HG02840 (cell line): ENCODE data around the gene ACTRT2.

Source experiments
- ATAC-seq: cut with Tn5 transposase; IDR thresholded peaks from one replicate; pipeline ENCODE4 v1.9.1; 2021; ENCODE audit warnings: mild to moderate bottlenecking, moderate library complexity, moderate number of reproducible peaks; ENCODE audit not compliant: unreplicated experiment, low FRiP score

The ACTRT2 gene

DNA sequence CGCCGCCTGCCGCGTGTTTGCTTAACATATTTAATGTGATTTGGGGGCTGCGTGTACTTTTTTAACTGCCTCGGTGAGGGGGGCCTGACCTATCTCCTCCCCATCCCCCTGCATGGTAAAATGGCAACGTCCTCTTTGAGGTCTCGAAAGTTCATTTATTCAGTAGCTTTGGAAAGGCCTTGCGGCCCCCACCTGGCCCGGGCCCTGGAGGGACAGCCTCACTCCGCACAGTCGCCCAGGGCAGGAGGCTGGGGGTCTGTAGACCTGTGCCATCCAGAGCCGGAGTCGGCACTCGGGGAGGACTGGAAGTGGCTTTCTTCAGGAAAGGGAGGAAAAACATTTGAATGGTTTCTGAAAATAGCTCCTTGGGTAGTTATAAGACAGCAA, 38.0 kb upstream of the ACTRT2 start:
- ATAC-seq = no peak

DNA sequence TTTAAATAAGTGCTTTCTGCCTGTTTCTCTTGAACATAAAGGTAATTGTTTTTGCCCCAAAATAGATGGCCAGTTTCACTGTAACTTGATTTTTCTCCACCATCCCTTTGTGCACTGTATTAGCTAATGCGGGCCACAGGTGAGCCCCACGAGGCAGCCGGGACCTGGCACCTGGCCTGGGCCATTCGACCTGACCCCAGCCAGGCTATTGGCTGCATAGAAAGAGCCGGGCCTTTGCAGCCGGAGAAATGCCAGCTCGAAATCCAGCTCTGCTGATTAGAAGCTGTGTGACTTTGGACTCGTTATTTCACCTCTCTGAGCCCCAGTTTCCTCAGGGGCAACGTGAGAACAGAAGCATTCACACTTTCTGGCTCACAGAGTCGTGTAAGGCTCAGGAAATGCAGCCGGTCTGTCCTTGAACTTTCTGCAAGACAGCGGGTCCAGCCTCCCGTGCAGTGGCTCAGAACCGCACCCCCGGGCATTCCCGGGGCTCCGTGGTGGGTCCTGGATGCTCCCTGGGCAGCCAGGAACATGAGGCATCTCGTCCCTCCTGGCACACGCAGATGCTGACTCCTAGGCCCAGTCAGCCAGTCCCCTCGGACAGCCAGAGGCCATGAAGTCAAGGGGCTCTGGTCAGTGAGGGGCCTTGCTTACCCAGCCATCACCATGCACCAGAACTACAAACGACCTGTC, 37.4 kb upstream of the ACTRT2 start:
- ATAC-seq = no peak

DNA sequence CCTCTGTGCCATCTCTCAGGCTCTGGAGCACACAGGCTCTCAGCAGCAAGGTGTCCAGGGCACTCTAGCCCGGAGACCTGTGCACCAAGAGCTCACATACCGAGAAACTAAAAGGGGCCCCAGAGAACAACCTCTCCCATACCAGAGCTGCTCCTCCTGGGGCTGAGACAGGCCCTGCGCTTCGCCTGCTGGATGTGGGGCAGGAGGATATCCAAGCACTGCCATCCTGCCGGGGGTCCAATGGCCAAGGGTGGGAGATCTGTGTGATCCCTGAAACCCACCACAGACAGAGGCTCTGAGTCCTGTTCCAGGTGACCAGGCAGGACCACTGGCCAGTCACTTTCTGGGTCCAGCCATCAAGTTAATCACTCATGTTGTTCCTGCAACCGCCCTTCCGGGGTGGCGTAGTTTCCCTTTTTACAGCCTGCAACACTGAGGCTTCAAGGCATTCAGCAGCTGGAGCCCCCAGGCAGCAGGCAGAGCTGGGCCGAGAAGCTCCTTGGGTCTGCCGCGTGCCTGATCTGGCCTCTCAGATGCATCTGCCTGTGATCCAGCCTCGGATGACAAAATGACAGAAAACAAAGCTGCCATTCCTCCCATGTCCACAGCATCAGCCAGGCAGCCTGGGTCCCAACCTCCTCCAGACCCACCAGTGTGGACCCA, 36.7 kb upstream of the ACTRT2 start:
- no peak for ATAC-seq

DNA sequence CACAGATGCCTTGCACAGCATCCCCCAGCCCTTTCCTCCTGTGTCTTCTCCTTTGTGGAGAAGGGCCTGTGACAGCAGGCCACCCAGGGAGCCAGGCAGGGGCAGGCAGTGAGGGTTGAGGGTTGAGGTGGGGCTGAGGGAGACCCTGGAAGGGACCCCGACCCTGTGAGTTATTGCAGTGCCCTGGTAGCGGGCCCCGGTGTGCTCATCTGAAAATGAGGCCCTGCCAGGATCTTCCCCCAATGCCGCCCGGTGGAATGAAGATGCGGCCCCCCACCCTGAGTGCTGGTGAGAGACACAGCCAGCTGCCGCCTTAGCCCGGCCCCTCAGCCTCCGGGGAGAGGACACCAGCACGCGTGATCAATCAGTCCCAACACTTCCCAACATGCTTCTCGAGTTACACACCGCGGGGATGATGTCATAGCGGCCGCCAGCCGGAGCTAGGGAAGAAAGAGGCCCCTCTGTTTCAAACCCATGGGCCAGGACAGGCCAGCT, 36.2 kb upstream of the ACTRT2 start:
- no peak for ATAC-seq

DNA sequence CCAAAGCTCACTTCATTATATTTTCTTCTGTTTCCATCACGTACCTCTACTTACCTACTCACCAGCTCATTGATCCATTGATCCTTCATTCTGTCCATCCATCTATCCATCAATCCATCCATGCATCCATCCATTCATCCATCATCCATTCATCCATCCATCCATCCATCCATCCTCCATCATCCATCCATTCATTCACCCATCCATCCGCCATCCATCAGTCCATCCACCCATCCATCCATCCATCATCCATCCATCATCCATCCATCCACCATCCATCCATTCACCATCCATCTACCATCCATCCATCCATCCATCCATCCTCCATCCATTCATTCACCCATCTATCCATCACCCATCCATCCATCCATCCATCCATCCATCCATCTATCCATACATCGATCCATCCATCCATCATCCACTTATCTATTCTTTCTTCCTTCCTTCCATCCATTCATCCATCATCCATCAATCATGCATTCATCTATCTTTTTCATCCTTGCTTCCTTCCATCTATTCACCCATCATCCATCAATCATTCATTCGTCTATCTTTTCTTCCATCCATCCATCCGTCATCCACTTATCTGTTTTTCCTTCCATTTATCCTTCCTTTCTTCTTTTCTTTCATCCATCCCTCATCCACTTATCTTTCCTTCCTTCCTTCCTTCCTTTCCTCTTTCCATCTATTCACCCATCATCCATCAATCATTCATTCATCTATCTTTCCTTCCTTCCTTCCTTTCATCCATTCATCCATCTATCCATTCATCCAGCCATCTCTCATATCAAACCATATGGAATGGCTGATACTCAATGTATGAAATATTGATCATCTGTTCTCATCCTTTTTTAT, 35.3 kb upstream of the ACTRT2 start:
- ATAC-seq = no peak

DNA sequence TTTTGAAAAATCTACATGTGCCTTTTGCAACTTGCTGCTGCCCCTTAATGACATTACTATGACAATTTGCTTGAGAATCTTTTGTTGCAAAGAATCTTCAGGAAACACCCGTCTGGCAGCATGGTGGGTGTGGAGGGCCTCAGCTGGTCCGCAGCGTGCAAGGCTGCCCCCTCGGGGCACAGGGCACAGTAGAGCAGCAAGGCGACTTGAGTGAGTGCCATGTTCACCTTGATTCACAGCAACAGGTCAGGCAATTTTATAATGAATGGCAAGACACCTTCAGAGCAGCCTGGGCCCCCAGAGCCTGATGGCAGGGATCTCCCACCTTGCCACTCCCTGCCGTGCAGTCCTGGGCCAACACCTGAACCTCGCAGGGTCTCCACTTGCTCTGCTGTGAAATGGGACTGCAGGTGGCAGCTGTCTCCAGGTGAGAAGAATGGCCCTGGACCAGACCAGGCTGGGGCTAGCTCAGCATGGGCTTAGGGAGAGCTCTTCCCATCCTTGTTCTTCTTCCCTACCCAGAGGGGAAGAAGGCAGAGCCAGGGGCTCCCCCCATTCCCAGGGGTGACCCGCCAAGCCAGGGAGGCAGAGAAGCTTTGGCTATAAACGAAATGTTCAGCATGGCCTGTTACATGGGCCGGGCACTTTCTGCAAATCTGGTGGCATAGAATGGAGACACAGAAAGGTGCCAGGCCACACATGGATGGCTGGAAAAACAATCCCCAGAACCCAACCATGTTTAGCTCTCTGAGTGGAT, 34.5 kb upstream of the ACTRT2 start:
- ATAC-seq = no peak

DNA sequence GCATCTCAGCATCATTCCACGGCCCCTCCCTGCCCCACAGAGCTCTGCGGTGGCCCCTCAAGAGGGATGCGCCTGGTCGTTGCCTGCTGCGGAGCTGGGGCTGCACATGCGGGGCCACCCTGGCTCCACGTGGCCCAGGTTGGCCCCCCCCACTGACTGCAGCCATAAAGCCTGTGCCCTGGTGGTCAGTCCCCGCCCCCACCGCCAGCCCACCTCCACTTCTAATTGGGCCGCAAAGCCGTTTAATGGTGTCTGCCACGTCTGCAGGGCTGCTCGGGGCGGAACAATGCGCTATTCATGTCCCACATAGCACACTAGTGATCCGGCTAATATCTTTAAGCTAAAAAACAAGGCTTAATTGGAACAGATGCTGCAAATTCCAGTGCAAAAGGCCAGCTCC, 33.5 kb upstream of the ACTRT2 start:
- no peak for ATAC-seq

DNA sequence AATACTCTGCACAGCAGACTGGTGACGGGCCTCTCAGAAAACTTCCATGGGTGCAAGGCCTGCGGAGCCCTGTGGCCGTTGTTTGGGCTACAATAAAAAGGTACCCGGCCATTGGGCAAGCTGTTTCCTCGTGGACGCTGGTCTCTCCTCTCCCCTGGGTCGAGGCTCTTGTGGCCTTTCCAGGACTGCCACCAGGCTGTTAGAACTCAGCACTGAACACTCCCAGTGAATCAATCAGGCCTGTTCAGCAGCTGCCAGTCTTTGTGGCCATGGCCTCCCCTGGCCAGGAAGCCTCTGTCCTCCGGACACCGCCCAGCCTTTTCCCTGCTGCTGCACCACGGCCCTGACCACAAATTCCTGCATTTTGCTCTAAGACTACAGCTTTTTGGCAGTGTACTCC, 33.0 kb upstream of the ACTRT2 start:
- ATAC-seq = no peak

DNA sequence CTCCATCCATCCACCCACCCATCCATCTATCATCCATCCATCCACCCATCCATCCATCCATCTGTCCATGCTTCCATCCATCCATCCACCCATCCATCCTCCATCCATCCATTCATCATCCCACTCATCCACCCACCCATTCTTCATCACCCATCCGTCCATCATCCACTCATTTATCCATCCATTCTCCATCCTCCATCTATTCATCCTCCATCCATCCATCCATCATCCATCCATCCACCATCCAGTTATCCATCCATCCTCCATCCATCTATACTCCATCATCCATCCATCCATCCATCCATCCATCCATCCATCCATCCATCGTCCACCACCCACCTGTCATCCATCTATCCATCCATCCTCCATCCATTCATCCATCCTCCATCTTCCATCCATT, 32.1 kb upstream of the ACTRT2 start:
- ATAC-seq = no peak

DNA sequence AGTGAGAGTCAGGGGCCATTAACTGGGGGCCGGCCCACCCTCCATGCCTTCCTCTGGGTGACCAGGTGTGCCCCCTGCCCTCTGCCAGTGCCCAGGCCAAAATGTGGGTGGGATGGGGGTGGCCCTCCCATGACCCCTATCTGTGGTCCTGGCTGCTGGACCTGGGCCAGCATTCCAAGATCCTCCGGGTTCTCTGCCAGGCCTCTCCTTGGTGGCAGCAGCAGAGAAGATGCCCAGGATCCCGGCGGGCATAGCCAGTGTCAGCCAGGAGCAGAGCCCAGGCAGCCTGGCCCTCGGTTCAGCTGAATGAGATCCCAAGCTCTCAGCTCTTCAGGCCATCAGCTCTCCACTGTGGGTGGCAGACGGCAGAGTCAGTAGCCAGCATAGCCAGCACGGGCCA, 31.3 kb upstream of the ACTRT2 start:
- no peak for ATAC-seq

DNA sequence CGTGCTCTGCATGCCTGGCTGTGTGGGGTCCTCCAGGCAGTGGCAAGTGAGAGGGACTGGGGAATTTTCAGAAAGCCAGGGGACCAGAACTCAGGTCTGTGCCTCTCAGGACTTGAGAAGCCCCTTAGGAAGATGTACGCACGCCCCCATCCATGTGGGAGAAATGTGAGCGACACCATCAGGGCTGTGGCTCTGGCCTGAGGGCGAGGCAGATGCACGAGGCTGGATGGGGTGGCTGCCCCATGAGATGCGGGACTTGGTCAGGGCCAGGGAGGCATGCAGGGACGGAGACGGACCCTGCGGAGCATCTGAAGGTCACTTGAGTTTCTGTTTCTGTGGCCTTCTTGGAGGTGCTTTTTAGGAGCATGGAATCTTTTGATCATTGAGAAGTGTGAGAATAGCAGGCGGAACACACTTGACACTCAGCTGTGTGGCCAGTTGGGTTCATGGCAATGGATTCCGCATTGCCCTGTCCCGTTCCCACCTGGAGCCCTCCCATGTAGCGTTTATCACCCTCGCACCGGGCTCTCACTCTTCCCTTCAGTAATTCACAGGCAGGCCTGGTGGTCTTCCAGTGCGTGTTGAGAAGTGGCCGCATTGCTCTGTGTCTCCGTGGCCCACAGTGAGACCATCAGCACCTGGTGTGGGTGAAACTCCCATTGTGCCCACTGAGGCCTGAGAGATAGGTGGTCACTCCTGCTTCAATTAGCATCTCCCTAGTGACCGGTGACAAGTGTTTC, 30.7 kb upstream of the ACTRT2 start:
- no peak for ATAC-seq

DNA sequence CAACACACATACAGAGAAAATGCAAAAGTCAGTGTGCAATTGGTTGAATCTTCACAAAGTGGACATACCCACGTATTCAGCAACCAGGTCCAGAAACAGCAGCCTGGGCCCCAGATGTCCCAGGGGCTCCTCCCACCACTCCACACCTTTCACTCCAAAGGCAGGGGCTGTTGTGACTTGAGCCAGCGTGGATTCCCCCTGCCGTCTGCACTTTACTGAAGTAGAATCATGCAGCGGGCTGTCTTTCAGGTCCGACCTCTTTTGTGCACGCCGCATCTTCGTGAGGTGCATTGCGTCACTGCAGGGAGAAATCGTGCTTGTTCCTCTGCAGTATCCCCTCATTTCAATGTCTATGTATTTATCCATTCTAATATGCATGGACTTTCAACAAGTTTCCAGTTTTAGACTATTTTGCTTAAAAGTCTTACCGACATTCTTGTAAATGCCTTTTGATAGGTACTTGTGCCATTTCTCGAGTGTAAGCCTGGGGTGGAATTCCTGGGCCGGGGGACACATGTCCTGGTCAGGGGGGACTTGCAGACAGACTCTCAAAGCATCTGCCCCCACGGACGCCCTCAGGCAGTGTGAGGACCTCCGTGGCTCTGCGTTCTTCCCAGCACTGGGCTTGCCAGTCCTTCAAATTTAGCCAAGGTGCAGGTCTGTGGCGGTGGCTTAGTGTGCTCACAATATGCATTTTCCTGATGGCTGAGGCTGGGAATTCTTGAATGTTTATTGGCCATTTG, 29.3 kb upstream of the ACTRT2 start:
- no peak for ATAC-seq

DNA sequence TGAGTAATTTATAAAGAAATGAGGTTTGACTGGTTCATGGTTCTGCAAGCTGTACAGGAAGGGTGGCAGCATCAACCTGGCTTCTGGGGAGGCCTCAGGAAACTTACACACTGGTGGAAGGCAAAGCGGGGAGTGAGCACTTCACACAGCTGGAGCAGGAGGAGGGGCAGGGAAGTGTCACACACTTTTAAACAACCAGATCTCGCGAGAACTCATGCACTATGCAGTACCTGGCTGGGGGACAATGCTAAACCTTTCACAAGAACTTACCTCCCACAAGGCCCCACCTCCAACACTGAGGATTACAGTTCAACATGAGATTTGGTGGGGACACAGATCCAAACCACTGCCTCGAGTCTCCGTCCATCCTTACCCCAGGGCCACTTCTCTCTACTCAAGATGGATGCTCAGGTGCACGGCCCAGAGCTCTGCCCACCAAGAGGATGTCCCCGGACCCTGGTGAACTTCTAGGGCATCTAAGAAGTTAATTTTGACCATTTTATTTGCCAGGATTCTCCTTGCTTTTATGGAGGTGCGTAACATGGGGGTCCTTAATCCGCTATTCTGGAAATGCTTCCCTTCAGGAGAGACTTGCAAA, 22.7 kb upstream of the ACTRT2 start:
- ATAC-seq = no peak

DNA sequence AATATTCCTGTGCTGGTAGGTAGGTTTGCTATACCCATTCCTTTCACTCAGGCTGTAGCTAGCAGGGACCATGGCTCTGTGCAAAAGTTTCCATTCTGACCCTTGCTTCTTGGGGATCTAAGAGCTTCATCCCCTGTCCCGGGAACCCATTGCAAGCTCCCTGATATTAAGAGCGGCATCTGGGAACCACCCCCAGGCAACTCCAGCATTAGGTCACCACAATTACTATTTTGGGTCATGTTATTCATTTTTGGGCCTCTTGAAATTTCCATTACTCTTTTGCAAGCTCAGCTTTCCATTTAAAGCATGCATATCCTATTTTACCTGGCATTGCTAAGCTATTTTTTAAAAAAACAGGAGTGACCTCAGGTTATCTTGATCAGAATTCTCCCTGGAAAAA, 22.1 kb upstream of the ACTRT2 start:
- no peak for ATAC-seq

DNA sequence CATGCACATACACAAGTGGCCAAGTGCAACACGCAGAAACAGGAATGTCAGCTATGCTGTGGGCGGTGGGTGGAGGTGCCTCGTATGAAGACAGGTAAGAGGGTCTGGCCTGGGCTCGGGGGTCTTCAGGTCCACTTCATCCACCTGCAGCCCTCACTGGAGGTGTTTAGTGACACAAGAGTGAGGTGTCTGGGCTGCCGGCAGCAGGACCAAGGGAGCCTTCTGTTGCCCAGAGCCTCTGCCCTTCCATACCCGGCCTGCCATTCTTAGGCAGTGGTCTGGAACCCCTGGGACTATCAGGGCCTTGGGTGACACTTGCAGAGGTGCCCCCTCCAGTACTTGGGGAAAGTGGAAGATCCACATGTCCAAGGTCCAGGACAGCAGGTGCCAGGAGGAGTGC, 21.7 kb upstream of the ACTRT2 start:
- no peak for ATAC-seq

DNA sequence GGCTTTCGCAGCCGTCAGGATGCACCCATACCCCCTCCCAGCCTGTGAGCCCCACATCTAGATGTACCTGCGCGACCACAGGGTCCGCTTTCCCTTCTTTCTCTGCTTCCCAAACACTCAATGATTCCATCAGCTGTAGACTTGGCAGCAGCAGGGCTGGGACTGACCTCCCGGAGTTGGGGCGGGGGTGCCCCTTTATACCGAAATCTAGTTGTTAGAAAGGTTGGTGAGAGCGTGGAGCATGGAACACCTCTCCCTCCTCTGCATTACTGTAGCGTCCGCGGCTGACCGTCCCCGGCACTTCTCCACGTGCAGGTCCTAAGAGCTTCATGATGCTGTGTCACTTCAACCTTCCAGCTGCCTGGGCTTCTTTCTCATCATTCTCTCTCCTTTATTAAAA, 21.1 kb upstream of the ACTRT2 start:
- ATAC-seq = no peak

DNA sequence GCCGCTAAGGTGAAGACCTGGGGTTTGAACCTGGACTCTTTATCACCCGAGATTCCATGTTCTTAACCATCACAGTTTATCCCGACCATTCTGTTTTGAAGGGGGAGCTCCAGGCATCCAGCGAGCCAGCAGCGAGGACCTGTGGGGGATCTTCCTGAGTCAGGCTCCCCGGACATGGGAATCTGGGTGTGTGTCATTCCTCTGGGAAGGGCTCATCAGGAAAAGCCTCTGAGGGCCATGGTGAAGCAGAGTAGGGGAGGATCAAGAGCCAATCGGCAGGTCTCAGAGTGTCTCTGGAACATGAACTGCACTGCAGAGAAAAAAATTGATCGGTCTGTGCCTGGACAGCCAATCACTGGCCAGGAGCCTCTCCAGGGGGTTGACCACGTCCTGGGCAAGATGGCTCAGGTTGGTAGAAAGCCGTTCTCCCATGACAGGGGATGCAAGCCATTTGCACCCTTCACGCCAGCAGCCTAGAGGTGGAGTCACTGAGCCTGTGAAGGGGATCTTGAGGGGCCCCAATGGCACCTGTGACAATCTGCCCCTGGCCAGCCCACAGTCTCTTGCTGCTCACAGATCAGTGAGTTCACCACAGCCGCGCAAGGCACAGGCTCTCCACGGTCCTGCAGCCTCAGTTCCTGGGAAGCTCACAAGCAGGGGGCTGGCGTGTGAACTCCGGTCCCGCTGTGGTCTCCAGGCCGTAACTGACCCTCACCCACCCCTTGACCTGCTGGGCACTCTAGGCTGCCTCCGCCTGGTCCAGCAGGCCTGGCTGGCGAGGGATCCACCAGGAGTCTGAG, 20.4 kb upstream of the ACTRT2 start:
- ATAC-seq = no peak
